COLO829 (cell line): Measurements from ENCODE around the gene MATN1.

Experiments used
- DNase-seq: peaks from one replicate; pipeline ENCODE4 v3.0.0; 2012; ENCODE audit warnings: low spot score

Gene MATN1

GRCh38 chr1:30718091-30718635 is 5.2 kb downstream of the MATN1 start:
- peak; percentile 90 for DNase-seq

GRCh38 chr1:30716646-30717045 is 6.7 kb downstream of the MATN1 start:
- DNase-seq = no peak

GRCh38 chr1:30715886-30716285 is 7.5 kb downstream of the MATN1 start:
- no peak for DNase-seq

GRCh38 chr1:30715216-30715615 is 8.2 kb downstream of the MATN1 start:
- DNase-seq = no peak

GRCh38 chr1:30714536-30715090 is 8.8 kb downstream of the MATN1 start:
- no peak for DNase-seq

- no peak for DNase-seq
These were observed 9.4 kb downstream of the MATN1 start for GRCh38 chr1:30714025-30714424.

- DNase-seq = no peak
These were observed 10.1 kb downstream of the MATN1 start for GRCh38 chr1:30713311-30713710.

GRCh38 chr1:30712583-30712982 is 10.8 kb downstream of the MATN1 start:
- DNase-seq = no peak

GRCh38 chr1:30710407-30710806 is 13.0 kb downstream of the MATN1 start:
- no peak for DNase-seq

- no peak for DNase-seq
These were observed 15.0 kb downstream of the MATN1 start for GRCh38 chr1:30708361-30708728.

- DNase-seq = peak; percentile 63
These were observed 15.7 kb downstream of the MATN1 start for GRCh38 chr1:30707412-30708360.

- no peak for DNase-seq
These were observed 16.9 kb downstream of the MATN1 start for GRCh38 chr1:30706528-30706927.

GRCh38 chr1:30705698-30706097 is 17.7 kb downstream of the MATN1 start:
- DNase-seq = no peak

GRCh38 chr1:30704765-30705509 is 18.4 kb downstream of the MATN1 start:
- DNase-seq = no peak

GRCh38 chr1:30704271-30704670 is 19.1 kb downstream of the MATN1 start:
- no peak for DNase-seq

GRCh38 chr1:30702823-30703222 is 20.6 kb downstream of the MATN1 start:
- DNase-seq = no peak

GRCh38 chr1:30701258-30701633 is 22.1 kb downstream of the MATN1 start:
- no peak for DNase-seq

- peak; percentile 75 for DNase-seq
These were observed 22.7 kb downstream of the MATN1 start for GRCh38 chr1:30700528-30701257.

GRCh38 chr1:30699762-30700161 is 23.6 kb downstream of the MATN1 start:
- DNase-seq = no peak

GRCh38 chr1:30698401-30698981 is 24.9 kb downstream of the MATN1 start:
- DNase-seq = no peak

GRCh38 chr1:30697571-30698376 is 25.6 kb downstream of the MATN1 start:
- no peak for DNase-seq
